ENCODE data around the gene IFI44L. TPM values are rescaled to one million over a fixed set of nuclear protein-coding genes. Genes with fewer than 3 reads are reported as not detected.

IFI44L gene
- total RNA-seq, 4 donors from 2014 or later, result 3.8 to 60.2 (median 17.3) TPM

- H3K27ac ChIP-seq, result no peak overlapping the region
- no peaks in the 10 kb centered on the region for H3K9me3 ChIP-seq
- no peaks in the 10 kb centered on the region for H3K36me3 ChIP-seq
- no peaks in the 10 kb centered on the region for H3K4me1 ChIP-seq
- no peaks in the 10 kb centered on the region for H3K27me3 ChIP-seq
- no peak for DNase-seq
- TF ChIP-seq CTCF (IDR thresholded peaks at IDR 0.05), result no peak
- no peak for TF ChIP-seq POLR2A (IDR thresholded peaks at IDR 0.05)
- intact Hi-C loops (cut with DNase I; ENCODE audit: low total_unique reads), result no loop called here
- H3K4me3 ChIP-seq, result no peak overlapping the region
Measured at GRCh38 chr1:78647238-78647637, 27.0 kb downstream of the IFI44L start.

- DNase-seq, result peak; percentile 76 to 81
- H3K4me3 ChIP-seq, result peak within 1 kb of the TSS; percentile 12 to 36
- intact Hi-C loops (cut with DNase I; ENCODE audit: low total_unique reads), result no loop called here
- TF ChIP-seq CTCF (IDR thresholded peaks at IDR 0.05) (no peak), POLR2A (IDR thresholded peaks at IDR 0.05) (peak in 1 of 2 donors; percentile 40)
- H3K27ac ChIP-seq, result peak within 1 kb of the TSS; percentile 64 to 72
- H3K9me3 ChIP-seq, result no peaks in the 10 kb centered on the region
- no peaks in the 10 kb centered on the region for H3K36me3 ChIP-seq
- H3K4me1 ChIP-seq, result no peaks in the 10 kb centered on the region
- H3K27me3 ChIP-seq, result no peaks in the 10 kb centered on the region
Measured at GRCh38 chr1:78649628-78650027, 29.4 kb downstream of the IFI44L start, which contains the start of gene IFI44. Gene IFI44, plus strand, starts transcription at chr1:78649831. Its CDS starts 365 bp downstream, at chr1:78650196.

- Histone ChIP-seq H3K9me3 (no peaks in the 10 kb centered on the region), H3K36me3 (no peaks in the 10 kb centered on the region), H3K27ac (peak overlapping the region; percentile 64 to 72), H3K4me3 (peak overlapping the region; percentile 12 to 36), H3K4me1 (no peaks in the 10 kb centered on the region), H3K27me3 (no peaks in the 10 kb centered on the region)
- intact Hi-C loops (cut with DNase I; ENCODE audit: low total_unique reads), result no loop called here
- TF ChIP-seq POLR2A (IDR thresholded peaks at IDR 0.05) (no peak), CTCF (IDR thresholded peaks at IDR 0.05) (no peak)
- DNase-seq, result no peak
Measured at GRCh38 chr1:78650114-78650660, 29.9 kb downstream of the IFI44L start.

GRCh38 chr1:78651241-78651640 is 31.0 kb downstream of the IFI44L start:
- H3K27ac ChIP-seq, result peak overlapping the region; percentile 16 to 72
- TF ChIP-seq CTCF (IDR thresholded peaks at IDR 0.05) (no peak), POLR2A (IDR thresholded peaks at IDR 0.05) (no peak)
- intact Hi-C loops (cut with DNase I; ENCODE audit: low total_unique reads), result no loop called here

GRCh38 chr1:78652019-78652560 is 31.8 kb downstream of the IFI44L start:
- peak overlapping the region in 1 of 2 donors; percentile 17 for H3K4me3 ChIP-seq

More at GRCh38 chr1:78651241-78651640, 31.0 kb downstream of the IFI44L start:
- Histone ChIP-seq H3K4me1 (no peaks in the 10 kb centered on the region), H3K36me3 (no peaks in the 10 kb centered on the region), H3K4me3 (peak overlapping the region; percentile 1 to 36), H3K9me3 (no peaks in the 10 kb centered on the region), H3K27me3 (no peaks in the 10 kb centered on the region)
- DNase-seq, result no peak

More at GRCh38 chr1:78652019-78652560, 31.8 kb downstream of the IFI44L start:
- no peaks in the 10 kb centered on the region for H3K9me3 ChIP-seq
- H3K36me3 ChIP-seq, result no peaks in the 10 kb centered on the region
- no peak for DNase-seq
- no peaks in the 10 kb centered on the region for H3K27me3 ChIP-seq
- intact Hi-C loops (cut with DNase I; ENCODE audit: low total_unique reads), result no loop called here
- no peak for TF ChIP-seq CTCF (IDR thresholded peaks at IDR 0.05)
- TF ChIP-seq POLR2A (IDR thresholded peaks at IDR 0.05), result no peak
- no peaks in the 10 kb centered on the region for H3K4me1 ChIP-seq
- H3K27ac ChIP-seq, result peak overlapping the region in 1 of 2 donors; percentile 72
